Thoracic aorta (tissue), 2 donors: ENCODE measurements around the gene DIO3. TPM values are rescaled to one million over a fixed set of nuclear protein-coding genes. Genes with fewer than 3 reads are reported as not detected.

Experiments used
- ATAC-seq: fragments of 150-250 bp; one replicate; pipeline ENCODE4 v1.8.0; 2017; ENCODE audit warnings: low read depth; ENCODE audit not compliant: insufficient number of reproducible peaks, low FRiP score
- DNase-seq: peaks from one replicate; pipeline ENCODE4 v3.0.0-alpha.2; 2020; ENCODE audit warnings: low spot score
- H3K27ac ChIP-seq, 2 donors: fragments of 200-600 bp; sonication (generic); 1 replicate in 1 of 2; 2 replicates in 1 of 2; pipeline ENCODE4 v1.5.1; 2016; ENCODE audit warnings: mild to moderate bottlenecking in 2 of 2, moderate library complexity in 2 of 2
- H3K27me3 ChIP-seq: fragments of 200-600 bp; sonication (generic); replicated peaks from 2 replicates; pipeline ENCODE4 v1.6.0; 2016; ENCODE audit warnings: mild to moderate bottlenecking; ENCODE audit not compliant: insufficient read depth
- H3K36me3 ChIP-seq: fragments of 200-600 bp; sonication (generic); one replicate; pipeline ENCODE4 v1.5.1; 2016
- H3K4me1 ChIP-seq, 2 donors: fragments of 200-600 bp; sonication (generic); 1 replicate in 1 of 2; 2 replicates in 1 of 2; pipeline versions ENCODE4 v1.5.1 to v1.6.0; 2016; ENCODE audit warnings: low read depth in 2 of 2, mild to moderate bottlenecking in 1 of 2; ENCODE audit not compliant: control insufficient read depth in 1 of 2
- H3K4me3 ChIP-seq: fragments of 200-600 bp; sonication (generic); 2 replicates; pipeline ENCODE4 v1.5.1; 2016; ENCODE audit warnings: mild to moderate bottlenecking
- H3K9me3 ChIP-seq: fragments of 200-600 bp; sonication (generic); 2 replicates; pipeline ENCODE4 v1.5.1; 2016
- CTCF ChIP-seq: fragments of 200-600 bp; sonication (generic); IDR thresholded peaks from one replicate; pipeline ENCODE4 v1.5.1; 2019; ENCODE audit warnings: antibody characterized with exemption
- total RNA-seq, 2 donors: library from RNA; depleted of rRNA; stranded (reverse); fragments of >200 nt; gene quantifications; one replicate each; pipeline versions ENCODE4 v1.1.0 to v1.2.3, GENCODE V29; 2016

The DIO3 gene
- total RNA-seq, 2 donors from 2014 or later: 0.41 to 0.78 TPM

GRCh38 chr14:101595349-101595748 is 34.1 kb downstream of the DIO3 start:
- no peaks in the 10 kb centered on the region for H3K36me3 ChIP-seq
- no peak for TF ChIP-seq CTCF
- no peaks in the 10 kb centered on the region for H3K4me1 ChIP-seq
- DNase-seq (no peak), ATAC-seq (no peak)
- no peak overlapping the region for H3K4me3 ChIP-seq
- H3K27ac ChIP-seq: no peak overlapping the region
- no peaks in the 10 kb centered on the region for H3K27me3 ChIP-seq
- H3K9me3 ChIP-seq: no peaks in the 10 kb centered on the region

GRCh38 chr14:101595887-101596721 is 34.8 kb downstream of the DIO3 start:
- no peak overlapping the region for H3K4me3 ChIP-seq
- ATAC-seq: no peak
- H3K27me3 ChIP-seq: no peaks in the 10 kb centered on the region
- no peak for TF ChIP-seq CTCF
- no peaks in the 10 kb centered on the region for H3K4me1 ChIP-seq
- no peaks in the 10 kb centered on the region for H3K36me3 ChIP-seq
- no peak for DNase-seq
- H3K27ac ChIP-seq: no peak overlapping the region
- no peaks in the 10 kb centered on the region for H3K9me3 ChIP-seq

GRCh38 chr14:101596742-101597141 is 35.4 kb downstream of the DIO3 start:
- no peaks in the 10 kb centered on the region for H3K36me3 ChIP-seq
- H3K9me3 ChIP-seq: no peaks in the 10 kb centered on the region
- no peak for ATAC-seq

GRCh38 chr14:101598159-101598558 is 36.9 kb downstream of the DIO3 start:
- H3K36me3 ChIP-seq: no peaks in the 10 kb centered on the region
- no peaks in the 10 kb centered on the region for H3K9me3 ChIP-seq
- H3K27me3 ChIP-seq: no peaks in the 10 kb centered on the region
- ATAC-seq (no peak), DNase-seq (no peak)
- no peaks in the 10 kb centered on the region for H3K4me1 ChIP-seq
- no peak overlapping the region for H3K4me3 ChIP-seq
- H3K27ac ChIP-seq: no peak overlapping the region
- no peak for TF ChIP-seq CTCF

More at GRCh38 chr14:101596742-101597141, 35.4 kb downstream of the DIO3 start:
- no peak overlapping the region for H3K4me3 ChIP-seq
- no peak for DNase-seq
- H3K4me1 ChIP-seq: no peaks in the 10 kb centered on the region
- TF ChIP-seq CTCF: no peak
- no peaks in the 10 kb centered on the region for H3K27me3 ChIP-seq
- H3K27ac ChIP-seq: no peak overlapping the region

- Histone ChIP-seq H3K4me3 (no peak overlapping the region), H3K4me1 (no peaks in the 10 kb centered on the region), H3K36me3 (no peaks in the 10 kb centered on the region), H3K9me3 (no peaks in the 10 kb centered on the region), H3K27me3 (no peaks in the 10 kb centered on the region), H3K27ac (no peak overlapping the region)
- TF ChIP-seq CTCF: no peak
- DNase-seq (no peak), ATAC-seq (no peak)
Measured at GRCh38 chr14:101598571-101599233, 37.4 kb downstream of the DIO3 start.
